ENCODE results near the gene NOTCH4.

DNA sequence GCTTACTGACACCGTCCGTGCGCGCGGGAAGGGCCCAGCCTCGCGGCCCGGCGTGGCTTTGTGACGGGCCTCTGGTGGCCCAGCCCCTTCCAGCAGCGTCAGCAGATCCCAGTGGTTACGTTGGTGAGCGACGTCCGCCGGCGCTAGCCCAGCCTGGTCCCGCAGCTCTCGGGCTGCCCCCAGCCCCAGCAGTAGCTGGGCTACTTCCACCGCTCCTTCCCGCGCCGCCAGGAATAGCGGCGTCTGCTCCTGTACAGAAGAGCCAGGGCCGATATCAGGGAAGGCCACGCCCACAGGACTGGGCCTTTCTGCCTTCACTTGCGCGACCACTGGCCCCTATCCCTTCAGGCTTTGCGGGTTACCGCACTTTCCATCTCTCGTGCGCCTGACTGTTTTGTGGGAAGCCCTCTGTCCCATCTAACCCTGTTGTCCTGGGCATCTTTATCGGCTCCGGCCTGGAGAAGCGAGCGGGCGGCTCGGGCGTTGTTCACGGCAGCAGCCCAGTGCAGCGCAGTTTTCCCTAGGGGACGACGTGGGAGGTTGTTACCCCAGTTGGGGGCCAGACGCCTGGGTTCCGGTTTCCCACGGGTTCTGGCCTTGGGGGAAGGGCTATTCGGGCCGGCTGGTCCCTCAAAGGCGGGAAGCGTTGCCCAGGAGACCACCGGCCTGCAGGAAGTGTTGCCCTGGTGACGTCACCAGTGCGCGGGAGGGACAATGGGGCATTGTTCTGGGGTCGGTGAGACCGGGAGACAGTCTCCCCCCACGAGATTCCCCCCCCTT is 27.8 kb downstream of the NOTCH4 start:
- TF ChIP-seq, protein P1, sequence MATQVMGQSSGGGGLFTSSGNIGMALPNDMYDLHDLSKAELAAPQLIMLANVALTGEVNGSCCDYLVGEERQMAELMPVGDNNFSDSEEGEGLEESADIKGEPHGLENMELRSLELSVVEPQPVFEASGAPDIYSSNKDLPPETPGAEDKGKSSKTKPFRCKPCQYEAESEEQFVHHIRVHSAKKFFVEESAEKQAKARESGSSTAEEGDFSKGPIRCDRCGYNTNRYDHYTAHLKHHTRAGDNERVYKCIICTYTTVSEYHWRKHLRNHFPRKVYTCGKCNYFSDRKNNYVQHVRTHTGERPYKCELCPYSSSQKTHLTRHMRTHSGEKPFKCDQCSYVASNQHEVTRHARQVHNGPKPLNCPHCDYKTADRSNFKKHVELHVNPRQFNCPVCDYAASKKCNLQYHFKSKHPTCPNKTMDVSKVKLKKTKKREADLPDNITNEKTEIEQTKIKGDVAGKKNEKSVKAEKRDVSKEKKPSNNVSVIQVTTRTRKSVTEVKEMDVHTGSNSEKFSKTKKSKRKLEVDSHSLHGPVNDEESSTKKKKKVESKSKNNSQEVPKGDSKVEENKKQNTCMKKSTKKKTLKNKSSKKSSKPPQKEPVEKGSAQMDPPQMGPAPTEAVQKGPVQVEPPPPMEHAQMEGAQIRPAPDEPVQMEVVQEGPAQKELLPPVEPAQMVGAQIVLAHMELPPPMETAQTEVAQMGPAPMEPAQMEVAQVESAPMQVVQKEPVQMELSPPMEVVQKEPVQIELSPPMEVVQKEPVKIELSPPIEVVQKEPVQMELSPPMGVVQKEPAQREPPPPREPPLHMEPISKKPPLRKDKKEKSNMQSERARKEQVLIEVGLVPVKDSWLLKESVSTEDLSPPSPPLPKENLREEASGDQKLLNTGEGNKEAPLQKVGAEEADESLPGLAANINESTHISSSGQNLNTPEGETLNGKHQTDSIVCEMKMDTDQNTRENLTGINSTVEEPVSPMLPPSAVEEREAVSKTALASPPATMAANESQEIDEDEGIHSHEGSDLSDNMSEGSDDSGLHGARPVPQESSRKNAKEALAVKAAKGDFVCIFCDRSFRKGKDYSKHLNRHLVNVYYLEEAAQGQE (IDR thresholded peaks at IDR 0.05; ENCODE audit: low read depth), result no peak
- TF ChIP-seq YY1 (IDR thresholded peaks at IDR 0.05; ENCODE audit: low read depth) (no peak), NFIC (IDR thresholded peaks at IDR 0.05) (no peak), CEBPB (IDR thresholded peaks at IDR 0.05) (no peak), EGR1 (IDR thresholded peaks at IDR 0.05) (no peak; the same call in 1 of the 2 replicates)
- TF ChIP-seq, protein P2, sequence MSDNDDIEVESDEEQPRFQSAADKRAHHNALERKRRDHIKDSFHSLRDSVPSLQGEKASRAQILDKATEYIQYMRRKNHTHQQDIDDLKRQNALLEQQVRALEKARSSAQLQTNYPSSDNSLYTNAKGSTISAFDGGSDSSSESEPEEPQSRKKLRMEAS (IDR thresholded peaks at IDR 0.05), result peak; percentile 90
